ENCODE results near the gene FTO.
"Not testable (repeated sequence)": the region's sequence is repeated elsewhere in the genome, so short reads cannot be mapped to it uniquely, and the experiment has no call there.

FTO gene

DNA sequence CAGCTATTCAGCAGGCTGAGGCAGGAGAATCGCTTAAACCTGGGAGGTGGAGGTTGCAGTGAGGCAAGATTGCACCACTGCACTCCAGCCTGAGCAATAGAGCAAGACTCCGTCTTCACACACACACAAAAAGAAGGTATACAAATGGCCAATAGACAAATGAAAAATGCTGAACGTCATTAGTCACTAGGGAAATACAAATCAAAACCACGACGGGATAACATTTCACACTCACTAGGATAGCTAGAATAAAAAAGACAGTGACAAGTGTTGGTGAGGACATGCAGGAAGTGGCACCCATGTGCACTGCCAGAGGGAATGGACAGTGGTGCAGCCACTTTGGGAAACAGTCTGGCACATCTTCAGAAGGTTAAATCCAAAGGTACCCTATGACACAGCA is 172.9 kb downstream of the FTO start:
- no peak for DNase-seq

DNA sequence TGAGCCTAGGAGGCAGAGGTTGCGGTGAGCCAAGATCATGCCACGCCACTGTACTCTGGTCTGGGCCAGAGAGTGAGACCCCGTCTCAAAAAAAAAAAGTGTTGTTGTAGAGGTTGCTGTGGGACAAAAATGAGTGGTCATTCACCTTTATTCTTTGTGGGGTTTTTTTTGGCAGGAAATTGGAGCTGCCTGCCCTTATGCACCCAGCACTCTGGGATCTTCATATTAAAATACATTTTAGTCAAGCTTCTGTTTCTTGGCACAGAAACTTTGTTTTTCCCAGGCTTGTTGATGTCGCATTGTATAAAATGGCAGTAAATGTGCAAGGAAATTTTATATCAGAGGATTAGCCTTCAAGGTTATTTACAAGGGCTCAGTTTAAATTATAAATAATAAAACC is 174.3 kb downstream of the FTO start:
- DNase-seq, result no peak

DNA sequence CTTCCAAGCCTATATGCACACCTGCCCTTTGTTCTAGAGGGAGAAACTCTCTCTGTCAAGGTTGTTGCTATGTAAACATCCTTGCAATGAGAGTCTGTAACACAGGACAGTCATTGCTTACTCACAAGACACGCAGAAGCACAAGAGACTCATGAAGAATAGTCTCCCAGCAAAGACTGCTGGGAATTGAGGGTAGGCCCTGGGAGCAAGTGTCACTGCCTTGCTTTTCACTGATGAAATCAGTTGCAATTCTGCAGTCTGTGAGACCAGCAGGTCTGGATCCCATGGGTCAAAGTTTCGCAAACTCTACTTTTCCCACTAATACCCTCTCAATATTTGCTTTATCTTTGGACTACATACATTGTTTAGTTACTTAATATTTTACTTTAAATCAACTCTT is 177.4 kb downstream of the FTO start:
- DNase-seq, result no peak

DNA sequence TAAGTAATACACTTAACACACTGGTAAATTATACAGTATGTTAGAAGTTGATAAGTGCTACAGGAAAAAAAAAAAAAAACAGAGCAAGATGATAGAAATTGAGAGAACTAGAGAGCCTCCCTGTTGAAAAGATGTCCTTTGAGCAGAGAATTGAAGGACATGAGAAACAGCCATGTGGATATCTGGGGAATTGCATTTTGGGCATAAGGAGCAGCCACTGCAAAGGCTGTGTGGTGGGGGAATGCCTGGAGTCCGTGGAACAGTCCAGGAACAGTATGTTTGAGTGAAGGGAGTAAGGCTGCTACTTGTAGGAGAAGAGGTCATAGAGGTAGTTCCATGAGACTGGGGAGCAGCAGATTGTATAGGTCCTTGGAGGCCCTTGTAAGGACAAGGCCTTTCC is 178.4 kb downstream of the FTO start:
- no peak for DNase-seq

DNA sequence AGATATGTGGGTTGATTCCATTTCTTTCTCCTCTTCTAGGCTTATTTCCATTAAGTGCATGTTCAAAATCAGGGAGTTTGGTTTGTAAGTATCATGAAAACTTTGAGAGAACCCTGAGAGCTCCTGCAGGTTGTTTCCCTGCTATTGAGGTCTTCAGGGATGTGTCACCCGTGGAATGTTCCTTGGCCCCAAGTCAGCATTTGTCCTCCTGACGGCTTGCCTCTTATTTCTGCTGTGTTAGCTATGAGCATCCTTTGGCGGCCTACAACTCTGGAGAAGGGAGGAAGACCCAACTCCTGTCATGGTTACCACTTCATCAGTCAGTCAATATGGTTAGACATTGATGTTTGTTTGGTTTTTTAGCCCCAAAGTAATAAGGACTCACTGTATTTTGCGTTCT is 180.8 kb downstream of the FTO start:
- no peak for DNase-seq

DNA sequence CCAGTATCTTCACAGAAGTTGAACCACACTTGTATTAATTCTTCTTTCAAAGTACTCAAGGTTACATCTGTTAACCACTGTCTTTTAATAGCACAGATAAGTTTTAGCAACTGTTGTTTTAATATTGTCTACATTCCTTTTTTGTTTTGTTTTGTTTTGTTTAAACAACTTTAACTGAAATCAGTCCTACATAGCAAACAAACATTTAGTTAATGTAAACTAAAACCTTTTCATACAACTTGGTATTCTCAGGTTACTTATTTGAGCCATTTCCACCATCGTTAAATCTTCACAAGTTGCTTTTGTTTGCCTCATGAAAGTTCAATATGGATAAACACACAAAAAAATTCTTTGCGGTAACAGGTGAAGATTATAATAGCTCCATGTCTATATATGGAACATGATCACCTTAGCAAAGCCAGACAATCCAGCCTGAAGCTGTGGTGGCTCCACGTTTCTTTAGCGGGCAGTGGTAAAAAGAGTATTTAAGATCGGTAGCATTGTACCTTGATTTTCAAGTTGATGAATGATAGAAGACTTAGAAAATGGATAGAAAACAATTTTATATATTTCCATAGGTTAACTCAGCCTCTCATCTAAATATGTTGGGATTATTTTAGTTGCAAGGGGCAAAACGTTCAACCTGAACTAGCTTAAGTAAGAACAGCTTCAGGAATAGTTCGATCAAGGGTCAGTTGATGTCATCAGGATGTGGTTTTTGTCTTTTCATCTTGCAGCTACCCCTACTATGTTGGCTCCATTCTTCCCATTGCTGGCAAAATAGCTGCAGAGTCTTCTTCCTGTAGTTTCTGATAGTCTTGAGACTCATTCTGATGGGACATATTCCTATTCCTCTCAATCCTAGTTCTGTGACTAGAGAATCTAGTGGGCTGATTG is 182.8 kb downstream of the FTO start:
- DNase-seq, result no peak

DNA sequence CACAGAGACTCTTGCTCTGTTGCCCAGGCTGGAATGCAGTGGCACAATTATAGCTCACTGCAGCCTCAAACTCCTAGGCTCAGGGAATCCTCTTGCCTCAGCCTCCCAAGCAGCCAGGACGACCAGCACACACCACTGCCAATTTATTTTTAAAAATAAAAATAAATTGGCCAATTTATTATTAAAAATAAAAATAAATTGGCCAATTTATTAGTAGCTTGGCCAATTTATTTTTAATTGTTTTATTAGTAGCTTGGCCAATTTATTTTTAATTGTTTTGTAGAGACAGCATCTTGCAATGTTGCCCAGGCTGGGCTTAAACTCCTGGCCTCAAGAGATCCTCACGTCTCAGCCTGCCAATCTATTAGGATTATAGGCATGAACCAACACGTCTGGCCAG is 184.3 kb downstream of the FTO start:
- DNase-seq, result no peak

DNA sequence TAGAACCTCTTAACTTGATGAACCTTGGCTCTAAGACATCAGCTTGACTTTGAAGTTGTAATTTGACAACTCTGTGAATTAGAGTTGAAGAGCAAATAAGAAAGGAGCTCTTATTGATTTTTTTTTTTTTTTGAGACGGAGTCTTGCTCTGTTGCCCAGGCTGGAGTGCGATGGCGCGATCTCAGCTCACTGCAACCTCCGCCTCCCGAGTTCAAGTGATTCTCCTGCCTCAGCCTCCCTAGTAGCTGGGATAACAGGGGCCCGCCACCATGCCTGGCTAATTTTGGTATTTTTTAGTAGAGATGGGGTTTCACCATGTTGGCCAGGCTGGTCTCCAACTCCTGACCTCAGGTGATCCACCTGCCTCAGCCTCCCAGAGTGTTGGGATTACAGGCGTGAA is 186.9 kb downstream of the FTO start:
- DNase-seq, result not testable (repeated sequence)

DNA sequence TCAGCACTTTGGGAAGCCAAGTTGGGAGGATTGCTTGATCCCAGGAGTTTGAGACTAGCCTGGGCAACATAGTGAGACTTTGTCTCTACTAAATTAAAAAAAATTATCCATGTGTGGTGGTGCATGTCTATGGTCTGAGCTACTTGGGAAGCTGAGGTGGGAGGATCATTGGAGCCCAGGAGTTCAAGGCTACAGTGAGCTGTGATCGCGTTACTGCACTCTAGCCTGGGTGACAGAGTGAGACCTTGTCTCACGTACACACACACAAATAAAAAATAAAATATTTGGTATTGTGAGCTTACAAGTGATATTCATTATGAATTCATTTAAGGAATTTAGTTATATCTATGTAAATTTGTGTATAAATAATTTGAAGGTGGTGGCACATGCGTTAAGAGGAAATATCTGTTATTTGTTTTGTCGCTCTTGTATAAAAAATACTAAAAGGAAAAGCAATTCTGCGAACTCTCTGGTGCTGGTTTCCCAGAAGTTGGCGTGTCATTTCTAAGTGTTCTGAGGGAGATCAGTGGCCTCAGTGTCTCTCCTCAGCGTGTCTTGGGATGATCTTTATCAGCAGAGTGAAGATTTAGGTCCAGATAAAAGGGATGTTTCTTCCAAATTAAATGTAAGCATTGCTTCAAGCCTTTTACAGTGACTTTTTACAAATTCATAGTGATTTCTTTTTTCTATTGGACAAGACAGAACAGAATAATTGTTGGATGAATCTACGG is 187.6 kb downstream of the FTO start:
- no peak for DNase-seq

DNA sequence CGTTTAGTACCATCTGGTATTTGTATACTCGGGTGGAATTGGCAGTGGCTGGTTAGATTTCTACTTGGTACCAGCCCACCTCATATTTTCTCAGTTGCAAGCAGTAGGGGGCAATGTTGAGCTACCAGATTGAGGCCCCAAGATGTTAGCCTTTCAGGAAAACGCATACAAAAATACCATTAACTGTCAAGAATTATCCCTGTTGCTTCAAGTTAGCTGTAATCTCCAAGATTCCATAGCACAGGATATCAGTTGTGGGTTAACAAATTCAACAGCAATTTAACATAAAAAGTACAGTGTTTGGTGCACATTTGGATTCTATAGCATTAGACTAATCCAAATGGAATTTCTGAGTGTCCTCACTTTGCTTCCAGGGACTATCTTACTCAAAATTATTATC is 188.2 kb downstream of the FTO start:
- DNase-seq, result no peak

DNA sequence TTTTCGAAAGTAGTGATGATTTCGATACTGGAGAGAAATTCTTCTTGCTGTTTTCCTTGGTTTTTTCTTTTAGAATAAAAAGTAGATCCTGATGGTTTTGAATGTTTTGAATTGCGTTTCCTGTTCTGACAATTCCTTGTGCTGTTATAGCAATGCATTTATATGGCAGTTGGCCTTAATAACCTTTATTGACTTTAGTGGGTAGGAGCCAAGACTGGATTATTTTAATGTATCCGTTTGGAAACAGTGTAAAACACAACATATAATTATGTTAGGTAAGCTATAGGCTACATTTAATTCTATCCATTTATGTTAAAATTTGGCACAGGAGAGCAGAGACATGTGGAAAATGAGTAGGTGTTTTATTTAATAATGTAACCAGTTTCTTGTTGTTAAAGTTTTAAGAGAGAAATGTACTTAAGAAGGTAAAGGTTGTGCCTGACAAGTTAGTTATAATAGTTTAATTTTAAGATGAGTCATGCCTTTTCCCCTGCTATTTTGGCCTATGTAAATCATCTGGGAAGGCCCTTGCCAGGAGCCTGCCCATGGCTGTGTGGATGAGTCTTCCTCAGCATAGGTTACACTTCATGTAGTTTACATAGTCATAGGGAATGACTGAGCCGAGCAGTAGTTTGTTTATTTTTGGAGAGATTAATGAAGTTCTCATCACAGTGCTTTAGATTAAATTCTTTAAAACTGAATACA is 189.9 kb downstream of the FTO start:
- no peak for DNase-seq

DNA sequence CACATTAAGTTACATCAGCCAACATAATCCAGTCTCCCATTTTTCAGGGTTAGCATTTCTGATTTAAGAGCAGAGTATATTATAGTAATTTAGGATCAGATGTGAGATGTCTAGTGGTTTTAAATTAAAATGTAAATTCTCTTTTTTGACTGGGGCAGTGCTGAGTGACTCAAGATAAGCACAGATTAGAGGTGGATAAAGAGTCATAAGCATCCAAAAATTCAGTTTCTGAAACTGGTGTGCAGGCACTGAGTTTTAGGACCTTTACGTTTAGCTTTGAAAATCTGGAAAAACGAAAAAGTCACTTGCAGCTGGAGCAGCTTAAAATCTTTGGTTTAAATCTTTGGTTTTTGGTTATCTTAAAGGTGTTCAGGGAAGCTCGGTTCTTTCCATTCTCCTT is 190.7 kb downstream of the FTO start:
- DNase-seq, result no peak

DNA sequence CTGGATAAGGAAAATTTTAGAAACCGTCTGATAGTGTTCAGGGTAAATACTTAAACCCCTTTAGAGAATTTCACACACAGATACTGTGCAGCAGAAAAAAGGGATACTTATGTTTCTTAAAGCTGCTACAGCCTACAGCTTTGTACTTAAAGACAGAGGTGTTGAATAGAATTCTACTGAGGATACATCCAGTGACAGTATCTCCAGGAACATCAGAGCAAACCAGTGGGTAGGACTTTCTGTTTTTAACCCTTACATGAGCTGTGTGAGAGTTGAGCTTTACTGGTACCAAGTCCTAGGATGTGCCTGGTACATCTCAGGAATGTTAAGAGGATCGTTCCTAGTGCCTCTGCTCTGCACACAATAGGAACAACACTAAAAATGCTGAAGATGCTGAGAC is 191.5 kb downstream of the FTO start:
- DNase-seq, result no peak

DNA sequence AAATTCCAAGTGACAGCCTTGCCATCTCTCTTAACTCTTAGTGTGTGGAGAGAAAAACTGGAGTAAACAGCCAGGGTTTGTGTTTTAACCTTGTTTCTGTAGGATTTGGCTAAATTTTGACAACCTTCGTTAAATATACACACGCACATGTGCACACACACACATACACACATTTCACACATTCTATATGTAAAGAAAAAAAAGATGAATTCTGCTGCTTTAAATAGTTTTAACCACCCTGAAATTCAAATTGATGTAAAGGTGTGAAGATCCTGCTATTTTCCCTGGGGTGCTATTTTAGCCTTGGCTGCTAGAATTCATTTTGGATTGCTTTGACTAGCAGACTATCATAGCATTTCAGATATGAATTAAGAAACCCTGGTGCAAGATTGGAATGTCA is 191.9 kb downstream of the FTO start:
- DNase-seq, result no peak

DNA sequence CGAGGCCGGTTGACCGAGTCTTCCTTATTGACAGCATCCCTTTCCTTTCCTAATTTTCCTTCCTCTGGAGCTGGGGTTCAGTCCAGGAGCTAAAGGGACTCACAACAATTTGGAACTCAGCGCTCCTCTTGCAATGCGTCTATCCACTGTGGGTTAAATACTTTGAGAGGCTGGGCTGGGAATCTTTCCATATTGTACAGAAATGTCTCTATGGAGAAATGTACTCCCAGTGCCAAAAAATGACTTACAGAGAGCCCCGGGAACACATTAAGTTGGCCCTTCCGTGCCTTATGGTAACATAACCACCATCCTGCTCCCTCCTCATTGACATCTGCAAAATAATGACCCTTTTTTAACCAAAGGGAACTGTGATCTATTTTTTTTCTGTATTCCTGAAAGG is 192.8 kb downstream of the FTO start:
- no peak for DNase-seq

DNA sequence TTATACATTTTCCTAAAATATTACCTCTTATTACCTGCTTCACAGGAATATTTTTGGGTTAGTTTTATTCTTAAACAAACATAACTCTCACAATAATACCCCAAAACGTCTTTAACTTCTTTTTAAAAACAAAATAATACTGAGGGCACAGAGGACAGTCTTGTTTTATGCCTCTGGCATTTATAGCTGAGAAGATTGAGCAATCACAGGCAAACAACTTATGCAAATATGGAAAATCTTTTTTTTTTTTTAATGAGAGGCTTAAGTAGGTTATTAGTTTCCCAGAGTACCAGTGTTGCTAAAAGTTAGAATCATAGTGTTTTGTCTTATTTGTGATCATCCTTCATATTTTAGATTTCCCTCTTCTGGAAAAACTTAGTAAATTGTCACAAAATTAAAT is 195.0 kb downstream of the FTO start:
- DNase-seq, result no peak

DNA sequence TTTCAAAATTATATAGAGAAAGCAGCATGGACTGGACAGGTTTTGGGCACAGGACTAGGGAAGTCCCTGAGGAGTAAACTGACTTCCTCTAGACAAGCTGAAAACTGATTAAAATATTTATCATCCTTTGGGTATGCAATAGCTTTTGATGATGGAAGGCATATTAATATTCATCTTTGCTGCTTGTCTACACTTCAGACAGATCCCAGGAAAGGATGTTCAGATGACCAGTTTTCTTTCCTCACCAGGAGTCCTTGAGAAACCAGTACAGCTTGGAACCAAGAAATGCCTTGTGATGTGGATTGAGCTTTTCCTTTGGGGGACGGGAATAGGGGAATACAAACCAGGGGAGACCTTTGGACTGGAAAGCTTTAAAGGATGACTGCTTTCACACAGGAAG is 195.5 kb downstream of the FTO start:
- no peak for DNase-seq

DNA sequence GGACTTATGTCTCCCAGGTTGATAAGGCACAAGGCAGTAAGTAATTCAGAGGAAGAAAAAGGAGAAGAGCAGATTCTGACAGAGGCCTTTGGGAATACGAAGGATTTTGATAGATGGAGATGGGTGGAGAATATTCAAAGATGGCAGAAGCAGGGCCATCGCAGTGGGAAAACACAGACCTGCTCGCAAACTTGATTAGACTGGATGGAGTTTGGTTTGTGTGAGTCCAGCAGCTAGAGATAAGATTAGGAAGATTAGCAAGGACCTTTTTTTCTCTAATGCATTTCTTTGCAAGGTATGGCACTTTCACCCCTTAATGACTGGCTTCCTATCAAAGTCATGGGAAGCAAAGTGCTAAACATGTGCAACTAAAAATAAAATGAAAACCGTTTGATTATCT is 196.7 kb downstream of the FTO start:
- DNase-seq, result no peak

DNA sequence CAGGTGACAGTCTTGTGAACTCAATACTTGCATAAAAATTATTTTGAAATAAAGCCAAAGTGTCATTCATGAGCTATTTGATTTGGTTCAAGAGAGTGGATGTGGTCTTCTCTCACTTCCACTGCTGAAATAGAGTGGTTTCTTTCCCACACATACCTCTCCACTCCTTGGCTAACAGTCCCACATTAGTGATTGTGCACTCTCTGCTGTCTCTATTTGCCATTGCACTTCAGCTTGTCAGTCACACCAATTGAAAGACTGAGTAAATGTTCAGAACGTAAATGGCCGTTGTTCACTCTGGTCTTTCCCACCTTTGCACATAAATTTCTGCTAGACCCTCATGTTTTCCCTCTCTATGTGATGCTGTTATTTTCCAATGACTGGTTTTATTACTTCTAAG is 197.5 kb downstream of the FTO start:
- no peak for DNase-seq

DNA sequence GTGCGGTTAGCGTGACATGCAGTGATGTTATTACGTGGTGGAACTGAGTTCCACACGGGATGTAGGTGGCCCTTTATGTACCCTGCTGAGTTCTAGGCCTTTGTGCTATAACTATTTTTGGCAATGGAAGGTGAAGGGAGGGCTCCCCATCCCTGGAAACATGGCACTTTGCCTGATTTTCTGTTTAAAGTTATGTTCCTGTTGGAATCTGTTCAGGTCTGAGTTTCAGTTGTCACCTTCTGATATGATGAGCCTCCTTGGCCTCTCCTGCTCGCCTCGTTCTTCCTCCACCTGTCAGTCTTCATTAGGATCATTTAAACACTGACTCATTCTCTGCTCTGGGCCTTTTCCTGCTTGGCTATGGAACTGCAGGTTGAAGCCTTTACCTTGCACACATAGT is 200.6 kb downstream of the FTO start:
- DNase-seq, result no peak

DNA sequence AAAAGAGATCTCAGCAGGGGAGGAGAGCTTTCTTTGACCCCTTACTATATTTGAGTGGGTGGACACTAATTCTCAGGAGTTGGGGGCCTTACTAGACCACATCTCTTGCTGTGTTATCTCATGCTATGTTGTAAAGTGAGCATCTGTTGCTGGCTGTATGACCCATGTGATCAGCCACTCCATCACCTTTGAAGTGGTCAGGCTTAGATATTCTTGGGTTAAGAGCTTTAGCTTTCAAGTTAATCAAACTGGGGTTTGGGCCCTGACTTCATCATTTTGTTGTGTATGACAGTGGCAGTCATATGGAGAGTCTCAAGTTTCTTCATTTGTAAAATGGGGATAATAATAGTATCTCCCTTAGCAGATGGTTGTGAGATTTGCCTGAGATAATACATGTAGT is 201.1 kb downstream of the FTO start:
- no peak for DNase-seq

DNA sequence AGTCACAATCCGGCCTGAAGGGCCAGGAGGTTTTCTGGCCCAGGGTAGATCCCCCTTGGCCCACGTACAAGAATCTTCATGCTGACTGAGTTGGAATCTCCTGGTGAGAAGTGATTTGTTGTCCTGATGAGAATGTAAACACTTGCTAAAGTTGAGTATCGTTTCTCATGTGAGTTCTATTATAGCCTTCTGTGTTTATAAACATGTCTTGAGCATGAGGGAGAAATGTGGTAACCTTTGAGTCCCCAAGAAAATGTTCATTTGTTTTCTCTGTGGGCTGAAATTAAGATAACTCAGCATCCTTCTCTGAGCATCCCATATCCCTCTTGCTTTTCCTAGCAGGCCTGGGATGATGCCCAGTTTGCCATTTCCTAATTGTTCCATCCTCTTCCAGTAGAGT is 204.8 kb downstream of the FTO start:
- no peak for DNase-seq

DNA sequence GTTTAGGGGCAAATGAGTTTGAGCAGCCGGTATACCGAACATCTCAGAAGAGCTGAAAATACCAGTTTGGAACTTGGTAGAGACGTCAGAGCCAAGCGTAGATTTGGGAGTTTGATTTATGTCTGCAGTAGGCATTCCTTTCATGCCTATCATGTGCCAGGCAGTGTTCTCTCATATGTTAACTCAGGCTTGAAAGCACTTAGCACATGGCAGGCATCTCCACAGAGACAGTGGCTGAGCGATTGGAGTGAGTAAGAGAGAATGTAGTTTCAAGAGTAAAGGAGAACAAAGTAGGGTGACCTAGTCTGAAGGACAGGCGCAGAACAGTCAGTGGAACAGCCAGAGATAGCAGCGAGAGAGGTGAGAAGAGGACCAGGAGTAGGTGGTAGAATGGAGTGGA is 207.0 kb downstream of the FTO start:
- no peak for DNase-seq

DNA sequence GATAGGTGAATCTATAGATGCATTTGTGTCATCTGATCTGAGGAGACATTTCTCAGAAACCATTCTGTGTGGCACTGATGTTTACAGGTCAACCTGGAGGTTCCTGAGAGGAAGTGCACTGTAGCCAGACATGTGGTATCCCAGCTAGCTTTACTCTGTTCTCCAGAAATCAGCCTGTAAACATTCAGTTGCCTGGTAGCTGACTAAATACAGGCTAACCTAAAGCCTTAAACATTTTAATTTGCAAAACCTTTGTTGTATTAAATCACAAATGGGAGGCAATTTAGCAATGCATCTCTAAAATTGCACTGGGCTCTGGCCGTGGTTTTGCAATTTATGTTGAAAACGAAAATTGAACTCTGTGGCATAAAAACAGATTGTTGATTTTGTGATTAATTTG is 207.6 kb downstream of the FTO start:
- no peak for DNase-seq

Measured in NCI-H1048 (cell line).